Stimulated activated CD4-positive, alpha-beta T cell treated with anti-CD3 and anti-CD28 coated beads, Interleukin-1b, Interleukin-23, amount 100 ng/mL, for 4 hours (primary cell): ENCODE data around the gene PDE4D.
A peak's percentile ranks its signal among the peaks of the same experiment; 100 is the strongest.

Source experiments
- DNase-seq, 2 donors: peaks; one replicate each; pipeline ENCODE4 v3.0.0-alpha.2; 2020; ENCODE audit warnings: low read depth in 2 of 2

Gene PDE4D

DNA sequence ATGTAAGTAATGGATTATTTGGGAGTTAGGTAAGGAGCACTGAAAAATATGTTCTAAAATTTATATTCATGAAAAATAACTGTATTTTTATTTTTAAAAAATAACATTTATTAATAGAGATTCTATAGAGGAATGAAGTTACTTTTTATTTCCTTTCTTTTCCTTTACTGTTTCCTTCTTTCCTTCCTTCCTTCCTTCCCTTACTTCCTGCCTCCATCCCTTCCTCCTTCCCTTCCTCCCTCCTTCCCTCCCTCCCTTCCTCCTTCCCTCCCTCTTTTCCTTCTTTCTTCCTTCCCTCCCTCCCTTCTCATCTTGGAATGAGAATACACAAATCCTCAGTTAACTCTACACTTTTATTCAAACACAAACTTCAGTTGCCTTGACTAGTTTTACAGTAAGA, 750.6 kb downstream of the PDE4D start:
- no peak for DNase-seq

DNA sequence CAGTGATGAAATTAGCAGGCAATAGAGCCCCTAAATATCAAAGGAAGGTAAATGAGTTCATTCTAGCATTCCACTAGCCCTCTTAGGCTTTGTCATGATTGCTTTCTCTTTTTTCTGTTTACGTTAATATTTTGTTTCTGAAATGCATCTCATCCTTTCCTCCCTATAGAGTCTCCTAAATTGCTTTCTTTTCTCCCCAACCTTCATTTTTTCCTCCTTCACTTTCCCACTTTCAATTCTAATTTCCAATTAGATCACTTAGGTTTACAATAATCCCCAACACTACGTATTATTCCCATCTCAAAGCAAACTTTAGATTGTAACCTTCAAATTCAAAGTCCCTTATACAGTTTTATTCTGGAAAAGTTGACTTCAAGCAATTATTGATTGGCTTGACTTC, 751.4 kb downstream of the PDE4D start:
- no peak for DNase-seq

DNA sequence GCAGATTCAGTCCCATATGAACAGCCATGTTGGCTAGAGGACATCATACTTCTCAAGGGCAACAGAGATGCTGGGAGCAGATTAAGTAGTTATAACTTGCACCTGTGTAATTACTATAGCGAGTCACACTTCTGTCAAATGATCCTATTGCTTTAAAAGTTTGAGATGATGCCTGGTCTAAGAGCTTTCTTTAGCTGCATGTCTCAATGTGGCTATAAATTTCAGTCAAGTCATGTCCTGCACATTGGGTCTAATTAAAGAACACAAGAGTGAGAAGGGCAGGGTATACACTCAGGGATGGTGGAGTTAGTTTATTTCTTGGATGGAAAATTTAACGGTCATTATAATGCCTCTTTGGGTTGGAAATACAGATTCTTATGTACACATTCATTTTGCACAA, 753.4 kb downstream of the PDE4D start:
- no peak for DNase-seq

DNA sequence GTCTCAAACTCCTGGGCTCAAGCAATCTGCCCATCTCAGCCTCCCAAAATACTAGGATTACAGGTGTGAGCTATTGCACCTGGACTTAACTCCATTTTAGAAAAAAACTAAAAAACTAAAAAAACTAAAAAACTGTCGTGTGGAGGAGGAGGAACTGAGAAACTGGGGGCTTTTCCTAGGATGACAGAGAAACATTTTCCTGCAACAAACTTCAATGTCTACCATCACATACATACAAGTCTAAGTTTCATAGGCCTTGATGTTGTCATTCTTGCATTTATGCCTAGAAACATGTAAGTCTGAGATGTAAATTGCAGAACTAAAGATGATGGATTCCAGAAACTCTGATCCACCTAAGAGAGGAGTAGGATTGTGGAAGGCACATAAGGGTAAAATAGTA, 753.8 kb downstream of the PDE4D start:
- DNase-seq, result no peak

DNA sequence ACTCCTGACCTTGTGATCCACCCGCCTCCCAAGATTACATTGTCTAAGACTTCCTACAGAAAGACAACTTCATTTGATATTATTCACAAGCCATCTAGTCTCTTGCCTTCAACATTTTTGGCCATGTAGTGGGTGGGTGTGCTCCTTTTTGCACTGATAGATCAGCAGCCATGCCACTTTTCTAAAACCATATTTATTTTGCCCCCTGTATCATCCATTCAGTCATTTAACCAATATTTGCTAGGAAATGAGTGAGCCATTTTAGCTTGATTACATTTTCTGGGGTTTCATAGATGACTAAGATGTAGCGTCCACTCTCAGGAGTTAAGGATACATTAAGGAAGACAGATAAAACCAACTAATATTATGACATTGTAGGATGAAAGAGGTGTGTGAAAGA, 755.0 kb downstream of the PDE4D start:
- no peak for DNase-seq

DNA sequence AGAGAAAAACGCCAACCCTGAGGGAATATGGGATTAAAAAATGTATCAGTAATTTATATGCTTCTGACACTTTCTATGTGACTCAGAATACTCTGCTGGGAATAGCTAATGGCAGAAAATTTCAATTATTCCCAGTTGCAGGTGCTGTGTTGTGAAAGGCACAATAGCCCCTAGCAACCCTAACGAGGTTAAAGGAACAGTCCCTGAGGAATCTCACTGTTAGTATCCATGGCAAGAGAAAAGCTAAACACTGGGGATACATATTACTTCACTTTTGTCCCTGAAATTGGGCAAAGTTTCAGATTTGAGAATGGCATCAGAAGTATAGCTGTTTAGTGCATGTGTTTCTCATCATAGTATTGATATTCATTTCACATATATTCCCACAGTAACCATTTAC, 755.7 kb downstream of the PDE4D start:
- DNase-seq, result no peak

DNA sequence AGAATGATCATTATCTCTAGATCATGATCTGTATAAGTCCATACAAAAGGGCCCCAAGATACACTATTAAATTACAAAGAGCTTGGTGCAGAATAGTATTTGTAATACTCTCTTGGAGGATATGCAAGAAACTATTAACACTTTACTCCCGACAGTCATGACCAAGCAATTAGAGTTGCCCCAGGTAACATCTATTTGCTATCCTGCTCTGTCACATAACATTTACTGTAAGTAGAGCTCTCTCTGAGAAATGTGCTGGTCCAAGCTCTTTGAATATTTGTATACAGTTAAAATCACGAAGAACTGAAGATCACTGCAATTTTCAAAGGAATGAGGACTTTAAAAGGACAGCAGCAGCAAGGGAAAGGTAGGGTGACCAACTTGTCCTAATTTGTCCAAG, 757.0 kb downstream of the PDE4D start:
- no peak for DNase-seq

DNA sequence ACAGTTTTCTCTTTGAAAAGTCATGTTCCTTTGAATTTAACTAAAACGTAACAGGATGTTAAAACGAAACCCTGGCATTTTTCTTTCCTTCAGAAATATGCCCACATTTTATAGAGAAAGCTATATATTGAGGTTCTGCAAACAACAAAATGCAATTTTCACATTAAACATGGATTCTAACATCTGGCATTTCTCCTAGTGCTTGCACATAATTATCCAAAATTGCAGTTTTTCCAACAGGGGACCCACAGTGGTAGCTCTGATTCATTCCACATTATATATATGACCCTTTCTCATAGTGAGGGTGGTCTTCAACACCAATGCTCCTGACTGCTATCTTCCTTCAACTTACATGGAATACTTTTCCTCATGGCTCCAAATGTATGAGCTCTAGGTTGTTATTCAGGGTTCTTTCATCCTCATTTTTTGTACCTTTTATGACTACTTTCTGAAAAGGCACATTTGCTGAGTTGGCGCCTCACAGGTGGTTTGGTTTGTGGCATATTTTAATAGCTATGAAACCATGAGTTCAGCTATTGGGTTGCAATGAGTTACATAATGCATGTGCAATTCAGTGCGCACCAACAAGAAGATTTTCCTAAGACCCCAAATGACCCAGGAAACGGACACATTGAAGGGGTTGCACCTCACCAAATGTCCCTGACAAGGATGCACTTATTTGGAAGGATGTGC, 758.9 kb downstream of the PDE4D start:
- DNase-seq, result no peak

DNA sequence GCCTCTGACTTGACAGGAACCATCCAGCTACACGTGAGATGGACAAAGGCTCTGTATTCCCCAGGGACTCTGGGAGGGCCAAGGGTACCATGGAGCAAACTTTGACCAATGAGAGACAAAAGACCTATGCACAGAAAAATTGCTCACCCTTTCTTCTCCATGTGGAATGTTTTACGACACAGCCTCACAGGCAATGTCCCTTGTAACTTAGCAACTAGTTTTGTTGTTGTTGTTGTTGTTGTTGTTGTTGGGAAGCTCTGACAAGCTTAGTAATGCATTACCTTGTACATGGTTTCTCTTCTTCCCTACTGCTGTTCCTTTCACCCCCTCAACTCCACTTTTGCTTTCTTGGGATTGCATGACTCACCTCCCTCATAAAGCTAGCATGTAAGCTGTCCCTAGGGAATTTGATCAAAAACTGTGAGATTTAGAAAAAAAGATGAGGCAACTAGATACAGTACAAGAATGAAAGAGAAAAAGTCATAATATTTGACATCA, 759.7 kb downstream of the PDE4D start:
- DNase-seq, result no peak

DNA sequence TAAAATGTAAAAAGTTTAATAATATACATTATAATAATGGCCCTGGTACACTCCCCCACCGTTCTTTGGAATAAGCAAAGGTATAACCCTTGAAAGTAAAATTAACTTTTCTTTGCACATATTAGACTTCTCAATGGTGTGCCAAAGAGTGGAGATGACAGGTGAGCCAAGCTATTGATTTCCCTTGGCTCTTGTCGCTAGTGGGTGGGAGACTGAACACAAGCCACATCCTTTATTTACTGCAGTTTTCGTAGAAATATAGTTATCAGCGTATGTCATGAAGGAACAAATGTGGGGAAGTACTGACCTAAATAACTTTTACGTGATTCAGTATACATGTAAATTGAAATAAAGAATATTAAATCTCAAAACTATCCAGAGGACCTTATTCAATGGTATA, 761.4 kb downstream of the PDE4D start:
- no peak for DNase-seq

DNA sequence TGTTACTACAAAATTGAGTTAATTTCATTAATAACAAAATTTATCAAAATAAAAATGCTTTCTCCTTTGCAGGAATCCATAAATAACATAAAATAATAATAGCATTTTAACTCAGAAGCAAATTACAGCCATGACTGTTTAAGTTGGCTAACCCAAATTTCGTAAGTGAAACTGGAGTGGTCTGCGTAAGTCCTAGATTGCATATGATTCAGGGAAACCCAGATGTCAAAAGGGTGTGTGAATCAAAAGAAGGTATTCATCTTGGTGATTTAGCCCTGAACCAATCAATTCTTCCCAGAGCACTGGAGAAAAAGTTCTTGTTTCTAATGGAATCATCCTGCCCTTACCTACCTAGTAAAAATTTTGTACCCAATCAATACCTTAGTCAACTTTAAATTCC, 763.1 kb downstream of the PDE4D start:
- DNase-seq, result no peak

DNA sequence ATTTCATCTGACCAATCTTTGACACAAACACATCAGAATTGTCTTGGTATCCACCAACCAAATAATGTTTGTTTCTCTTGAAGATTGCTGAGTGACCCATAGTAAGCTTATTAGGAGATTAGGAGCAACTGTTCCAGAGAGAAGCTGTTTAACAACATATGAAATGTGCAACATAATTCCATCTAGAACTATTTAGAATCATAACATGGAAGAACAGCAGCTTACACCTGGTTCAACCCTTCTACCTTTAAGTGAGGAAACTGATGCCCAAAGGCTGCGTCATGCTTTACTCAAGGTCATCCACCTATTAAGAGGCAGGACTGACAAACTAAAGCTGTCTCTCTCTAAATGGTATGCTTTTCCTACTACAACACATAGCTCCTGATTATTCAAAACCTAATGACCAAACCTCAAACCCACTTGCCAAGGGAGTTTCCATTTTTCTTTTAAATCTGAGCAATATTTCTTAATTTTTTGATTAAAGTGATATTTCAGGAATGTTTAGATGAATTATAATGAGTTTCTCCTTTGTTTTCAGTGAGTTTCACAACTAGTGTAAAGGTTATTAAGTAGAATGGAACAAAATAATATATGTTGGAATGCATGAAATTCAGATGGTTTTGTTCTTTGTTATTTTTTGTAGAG, 764.8 kb downstream of the PDE4D start:
- DNase-seq, result no peak

DNA sequence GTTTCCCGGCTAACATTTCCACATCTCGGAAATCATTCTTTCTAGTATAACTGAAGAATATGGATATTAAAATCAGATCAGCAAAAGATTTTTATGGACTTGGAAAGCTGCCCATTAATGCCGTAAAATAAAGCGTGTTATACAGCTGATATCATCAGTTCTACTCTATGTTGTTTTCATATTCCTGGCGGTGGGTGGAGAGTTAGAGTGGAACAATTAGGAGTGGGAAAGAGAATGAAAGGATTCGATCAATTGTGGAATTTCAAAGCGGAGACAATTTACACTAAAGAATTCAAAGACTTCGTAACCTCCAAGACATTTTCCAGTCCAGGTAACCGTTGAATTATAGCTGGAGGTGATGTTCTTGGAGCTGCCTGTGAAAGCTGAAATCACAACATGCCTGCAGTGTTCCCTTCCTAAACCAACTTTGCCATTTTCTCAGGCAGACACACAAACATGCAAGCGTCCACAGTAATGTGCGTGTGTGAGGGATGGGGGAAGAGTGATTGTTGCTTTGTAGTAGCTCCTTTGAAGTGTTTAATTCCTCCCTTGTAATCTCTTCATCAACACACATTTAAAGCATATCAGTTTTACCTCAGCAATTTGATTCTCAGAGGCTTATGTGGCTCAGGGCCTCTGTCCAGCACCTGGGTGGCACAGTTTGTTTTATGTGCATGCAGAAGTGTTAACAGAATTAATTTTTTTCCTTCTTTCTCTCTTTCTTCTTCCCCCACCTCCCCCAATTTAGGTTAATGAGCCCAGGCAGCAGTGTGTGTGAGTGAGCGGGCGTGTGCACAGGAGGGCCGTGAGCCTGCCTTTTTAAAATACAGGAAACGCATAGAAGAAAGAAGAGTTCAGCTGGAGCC, 766.6 kb downstream of the PDE4D start:
- DNase-seq, result peak in 1 of 2 donors; percentile 11

DNA sequence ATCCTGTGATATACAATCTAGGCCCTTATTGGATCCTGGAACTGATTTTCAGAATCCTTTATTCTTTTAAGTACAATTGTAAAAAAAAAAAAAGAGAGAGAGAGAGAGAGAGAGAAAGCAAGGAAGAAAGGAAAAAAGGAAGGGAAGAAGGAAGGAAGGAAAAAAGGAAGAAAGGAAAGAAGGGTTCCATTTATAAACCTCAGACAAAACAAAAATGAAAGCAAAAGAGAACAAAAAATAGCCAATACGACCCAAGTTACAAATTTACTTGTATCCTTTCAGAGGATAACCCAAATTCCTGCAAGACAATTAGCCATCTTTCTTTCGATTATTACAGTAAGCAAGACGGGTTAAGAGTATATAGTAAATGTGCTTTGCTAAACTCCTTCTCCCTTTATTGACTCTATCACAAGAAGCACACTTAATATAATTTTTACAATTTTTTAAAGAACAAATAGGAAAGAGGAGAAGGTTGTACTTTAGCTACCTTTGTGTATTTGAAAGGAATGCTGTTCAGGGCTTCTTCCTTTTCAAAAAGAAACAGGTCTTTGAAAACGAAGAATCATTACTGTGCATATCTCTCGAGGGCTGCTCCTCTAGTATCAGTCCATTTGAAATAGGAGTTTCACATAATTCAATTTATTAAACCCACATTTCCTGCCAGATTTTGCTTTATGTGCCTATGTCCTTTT, 767.4 kb downstream of the PDE4D start:
- no peak for DNase-seq

DNA sequence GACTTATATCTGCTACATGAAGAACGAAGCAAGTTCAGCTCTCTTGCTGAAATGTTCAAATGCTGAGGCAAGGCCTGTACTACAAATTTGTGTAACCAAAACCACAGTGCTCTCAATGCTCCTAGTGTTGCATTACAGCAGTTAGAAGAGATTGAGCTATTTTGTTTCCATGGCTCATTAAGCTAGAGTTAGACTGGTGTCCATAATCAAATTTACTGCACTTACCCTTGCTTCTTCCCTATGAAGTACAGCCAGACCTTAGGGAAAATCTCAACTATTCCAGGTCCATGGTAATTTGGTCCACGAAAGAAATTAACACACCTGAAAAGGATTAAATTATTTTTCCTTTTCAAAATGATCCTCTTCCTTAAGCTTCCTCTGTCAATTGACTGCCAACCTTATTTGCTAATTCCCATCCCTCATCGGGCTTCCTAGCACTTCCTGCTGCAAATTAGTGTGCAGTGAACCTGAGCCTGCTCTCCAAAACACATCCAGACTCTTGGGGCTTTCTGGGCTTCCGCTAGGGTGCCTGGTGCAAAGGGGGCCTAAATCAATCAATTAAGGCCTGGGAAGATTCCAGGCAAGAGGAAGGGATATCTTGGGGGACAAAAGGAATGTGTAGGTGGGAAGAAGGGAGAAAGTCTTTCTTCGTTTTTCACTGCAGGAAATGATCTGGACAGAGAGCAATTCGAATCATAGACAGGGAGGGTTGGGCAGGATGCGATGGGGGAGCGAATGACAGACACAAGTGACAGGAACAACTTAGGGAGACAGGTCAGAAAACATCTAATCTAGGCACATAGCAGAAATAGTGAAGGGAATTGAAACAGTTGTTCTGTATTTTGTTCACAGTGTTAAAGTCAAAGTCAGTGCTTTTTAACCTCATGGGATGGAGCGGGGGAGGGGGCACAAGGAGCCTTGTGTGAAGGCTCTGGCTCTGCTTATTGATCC, 768.2 kb downstream of the PDE4D start:
- no peak for DNase-seq

DNA sequence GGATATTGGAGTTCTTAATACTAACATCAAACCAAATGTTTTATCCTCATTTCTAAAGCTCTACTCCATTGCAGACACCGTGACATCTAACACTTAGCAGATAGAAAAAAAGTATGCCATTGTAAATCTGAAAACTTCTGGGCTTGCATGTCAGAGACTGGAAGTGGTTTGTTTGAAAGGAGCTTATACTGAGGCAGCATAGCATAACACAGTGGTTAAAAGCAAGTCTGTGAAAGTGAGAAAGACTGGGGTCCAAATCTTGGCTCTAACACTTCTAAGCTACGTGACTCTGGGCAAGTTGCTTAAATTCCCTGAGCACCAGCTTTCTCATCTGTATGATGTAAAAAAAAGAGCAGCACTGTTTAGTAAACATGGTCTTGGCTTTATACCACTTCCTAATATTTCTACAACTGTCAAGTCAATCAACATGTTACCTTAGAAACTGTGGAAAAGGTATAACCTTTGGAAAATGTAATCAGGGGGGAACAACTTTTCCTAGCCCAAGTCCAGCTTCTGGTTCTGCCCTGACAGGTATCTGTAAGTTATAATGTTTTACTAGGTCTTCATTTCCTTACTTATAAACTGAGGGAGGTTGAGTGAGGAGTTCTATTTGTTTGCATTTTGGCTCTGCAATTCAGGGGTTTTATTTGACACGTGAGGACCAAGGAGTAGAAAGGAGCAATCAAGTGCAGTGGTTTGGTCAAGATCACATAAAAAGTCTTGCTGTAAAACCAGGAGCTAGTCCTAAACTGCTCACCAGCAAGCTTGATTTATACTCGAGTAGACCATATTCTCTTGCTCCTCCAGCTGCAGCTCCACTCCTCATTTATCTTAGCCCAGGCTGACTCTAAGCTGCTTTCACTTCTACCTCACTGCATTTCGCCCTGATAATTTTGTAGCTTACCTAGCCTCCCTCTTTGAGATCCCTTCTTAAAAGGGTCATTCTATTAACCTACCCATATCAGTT, 769.6 kb downstream of the PDE4D start:
- DNase-seq, result no peak

DNA sequence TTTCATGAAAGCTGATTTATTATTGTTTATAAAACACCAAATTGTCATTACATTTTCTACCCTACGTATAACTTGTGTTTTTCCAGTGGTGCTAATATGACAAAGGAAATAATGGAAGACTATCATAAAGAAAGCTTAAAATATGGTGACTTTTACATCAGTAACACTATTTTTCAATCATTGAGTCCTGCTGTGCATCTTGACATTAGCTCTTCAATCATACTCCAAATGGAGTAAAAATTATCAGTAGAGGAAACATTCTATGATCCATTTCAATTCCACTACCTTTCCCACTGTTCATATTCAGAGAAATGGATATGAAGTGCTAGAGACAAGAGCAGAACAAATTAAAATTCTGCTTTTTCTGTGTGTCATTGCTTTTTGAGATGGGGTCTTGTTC, 774.0 kb downstream of the PDE4D start:
- DNase-seq, result no peak

DNA sequence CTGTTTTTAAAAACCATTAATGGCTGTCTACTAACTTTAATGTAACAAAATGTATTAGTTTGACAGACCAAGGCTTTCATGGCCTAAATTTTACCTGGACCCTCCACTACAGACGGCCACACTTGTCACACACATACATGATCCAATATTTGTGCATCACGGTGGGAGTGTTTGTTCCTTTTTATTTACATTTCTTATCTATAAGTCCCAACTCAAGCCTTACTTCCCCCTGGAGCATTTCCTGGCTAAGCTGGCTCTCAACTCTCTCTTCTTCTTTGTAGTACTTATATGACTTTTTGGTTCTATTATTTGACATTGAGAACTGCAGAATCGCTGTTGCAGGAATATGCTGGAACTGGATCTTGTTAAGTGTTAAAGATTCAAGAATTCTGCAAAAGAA, 776.2 kb downstream of the PDE4D start:
- no peak for DNase-seq

DNA sequence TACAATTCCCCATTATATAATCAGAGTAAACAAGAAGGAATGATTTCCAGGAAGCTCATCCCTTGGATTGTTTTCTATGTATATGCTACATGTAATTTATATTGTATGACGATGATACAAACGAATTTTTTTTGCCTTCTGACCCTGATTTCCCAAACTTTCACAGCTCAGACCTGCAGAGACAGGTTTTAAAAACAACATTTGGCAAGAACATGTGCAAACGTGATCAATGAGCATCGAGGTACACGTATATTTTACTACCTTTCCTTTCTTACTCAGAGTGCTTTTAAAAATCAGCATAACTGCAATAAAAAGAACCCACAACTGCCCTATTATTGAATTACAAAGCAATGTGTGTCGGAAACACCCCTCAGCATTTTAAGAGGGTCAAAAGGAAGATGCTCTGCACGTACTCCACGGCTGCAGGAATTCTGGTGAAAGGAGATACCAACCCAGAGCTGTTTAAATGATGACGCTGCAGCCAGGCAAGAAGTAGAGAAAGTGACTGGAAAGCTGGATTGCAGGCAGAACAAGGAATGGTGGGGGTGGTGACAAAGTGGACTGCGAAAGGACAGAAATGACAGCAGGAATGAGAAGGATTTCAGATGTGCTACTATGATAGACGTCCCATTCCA, 777.2 kb downstream of the PDE4D start:
- DNase-seq, result no peak
